Measurements from ENCODE around the gene PLBD2. TPM values are rescaled to one million over a fixed set of nuclear protein-coding genes. Genes with fewer than 3 reads are reported as not detected.

Gene PLBD2
- total RNA-seq, 1 donor from 2014 or later: 54.3 TPM

GRCh38 chr12:113373969-113374368 lies 15.6 kb downstream of the PLBD2 start:
- TF ChIP-seq, protein P1, sequence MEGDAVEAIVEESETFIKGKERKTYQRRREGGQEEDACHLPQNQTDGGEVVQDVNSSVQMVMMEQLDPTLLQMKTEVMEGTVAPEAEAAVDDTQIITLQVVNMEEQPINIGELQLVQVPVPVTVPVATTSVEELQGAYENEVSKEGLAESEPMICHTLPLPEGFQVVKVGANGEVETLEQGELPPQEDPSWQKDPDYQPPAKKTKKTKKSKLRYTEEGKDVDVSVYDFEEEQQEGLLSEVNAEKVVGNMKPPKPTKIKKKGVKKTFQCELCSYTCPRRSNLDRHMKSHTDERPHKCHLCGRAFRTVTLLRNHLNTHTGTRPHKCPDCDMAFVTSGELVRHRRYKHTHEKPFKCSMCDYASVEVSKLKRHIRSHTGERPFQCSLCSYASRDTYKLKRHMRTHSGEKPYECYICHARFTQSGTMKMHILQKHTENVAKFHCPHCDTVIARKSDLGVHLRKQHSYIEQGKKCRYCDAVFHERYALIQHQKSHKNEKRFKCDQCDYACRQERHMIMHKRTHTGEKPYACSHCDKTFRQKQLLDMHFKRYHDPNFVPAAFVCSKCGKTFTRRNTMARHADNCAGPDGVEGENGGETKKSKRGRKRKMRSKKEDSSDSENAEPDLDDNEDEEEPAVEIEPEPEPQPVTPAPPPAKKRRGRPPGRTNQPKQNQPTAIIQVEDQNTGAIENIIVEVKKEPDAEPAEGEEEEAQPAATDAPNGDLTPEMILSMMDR (IDR thresholded peaks at IDR 0.05; ENCODE audit: insufficient read depth, low read length, poor library complexity, severe bottlenecking): no peak
- DNase-seq (ENCODE audit: low read depth): no peak
- Histone ChIP-seq H3K27me3 (ENCODE audit: control insufficient read depth, insufficient read depth, low read length) (no peaks in the 10 kb centered on the region), H3K36me3 (ENCODE audit: control insufficient read depth, insufficient read depth, low read length) (no peaks in the 10 kb centered on the region), H3K4me3 (ENCODE audit: low read depth, low read length) (no peak overlapping the region)

DNA sequence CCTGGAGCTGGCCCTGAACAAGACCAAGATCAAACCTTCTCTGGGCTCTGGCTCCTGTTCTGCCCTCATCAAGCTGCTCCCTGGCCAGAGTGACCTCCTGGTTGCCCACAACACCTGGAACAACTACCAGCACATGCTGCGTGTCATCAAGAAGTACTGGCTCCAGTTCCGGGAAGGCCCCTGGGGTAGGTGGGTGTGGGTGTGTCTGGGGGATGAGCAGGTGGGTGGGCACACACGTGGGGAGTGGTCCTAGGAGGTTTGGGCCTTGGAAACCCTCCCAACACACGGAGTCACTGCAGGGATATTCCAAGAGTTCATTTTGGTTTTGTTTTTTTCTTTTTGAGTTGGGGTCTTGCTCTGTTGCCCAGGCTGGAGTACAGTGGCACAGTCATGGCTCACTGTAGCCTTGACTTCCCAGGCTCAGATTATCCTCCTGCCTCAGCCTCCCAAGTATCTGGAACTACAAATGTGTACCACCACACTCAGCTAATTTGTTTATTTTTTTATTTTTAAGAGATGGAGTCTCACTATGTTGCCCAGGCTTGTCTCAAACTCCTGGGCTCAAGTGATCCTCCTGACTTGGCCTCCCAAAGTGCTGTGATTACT lies 16.5 kb downstream of the PLBD2 start:
- TF ChIP-seq, protein P1 (IDR thresholded peaks at IDR 0.05; ENCODE audit: insufficient read depth, low read length, poor library complexity, severe bottlenecking): no peak
- H3K4me3 ChIP-seq (ENCODE audit: low read depth, low read length): no peak overlapping the region
- no peaks in the 10 kb centered on the region for H3K36me3 ChIP-seq (ENCODE audit: control insufficient read depth, insufficient read depth, low read length)
- DNase-seq (ENCODE audit: low read depth): no peak
- H3K27me3 ChIP-seq (ENCODE audit: control insufficient read depth, insufficient read depth, low read length): no peaks in the 10 kb centered on the region

DNA sequence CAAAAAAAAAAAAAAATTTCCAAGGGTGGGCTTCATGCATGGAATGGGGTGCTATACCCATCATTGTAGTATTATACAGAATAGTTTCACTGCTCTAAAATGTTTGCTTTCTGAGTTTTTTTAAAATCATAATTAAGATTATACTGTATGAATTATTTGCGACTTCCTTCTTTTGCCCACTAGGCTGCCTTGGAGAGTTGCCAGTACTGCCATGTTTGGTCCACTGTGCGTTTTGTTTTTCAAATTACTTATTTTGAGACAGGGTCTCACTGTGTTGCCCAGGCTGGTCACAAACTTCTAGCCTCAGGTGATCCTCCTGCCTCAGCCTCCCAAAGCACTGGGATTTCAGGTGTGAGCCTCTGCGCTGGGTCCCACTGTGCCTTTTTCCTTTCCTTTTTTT lies 19.9 kb downstream of the PLBD2 start:
- no peak for DNase-seq (ENCODE audit: low read depth)
- Histone ChIP-seq H3K4me3 (ENCODE audit: low read depth, low read length) (no peak overlapping the region), H3K27me3 (ENCODE audit: control insufficient read depth, insufficient read depth, low read length) (no peaks in the 10 kb centered on the region), H3K36me3 (ENCODE audit: control insufficient read depth, insufficient read depth, low read length) (no peaks in the 10 kb centered on the region)
- TF ChIP-seq, protein P1 (IDR thresholded peaks at IDR 0.05; ENCODE audit: insufficient read depth, low read length, poor library complexity, severe bottlenecking): no peak

DNA sequence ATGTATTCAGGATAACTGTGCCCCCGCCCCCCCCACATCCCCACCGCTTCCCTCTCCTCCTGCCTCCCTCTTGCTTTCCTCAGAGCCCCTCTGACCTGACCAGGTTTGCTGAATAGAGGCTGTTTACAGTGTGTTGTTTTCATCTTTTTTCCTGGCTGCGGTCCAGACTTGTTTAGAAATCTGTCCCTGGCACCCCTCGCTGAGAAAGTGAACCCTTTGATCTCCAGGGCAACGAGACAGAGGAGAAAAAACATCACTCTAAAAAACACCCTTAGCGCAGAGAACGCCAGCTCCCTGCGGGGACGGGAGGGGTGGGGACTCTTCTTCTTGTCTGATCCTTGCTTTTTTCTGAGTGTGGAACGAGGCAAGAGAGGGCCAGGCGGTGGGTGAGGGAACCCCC lies 22.8 kb downstream of the PLBD2 start:
- TF ChIP-seq, protein P1 (IDR thresholded peaks at IDR 0.05; ENCODE audit: insufficient read depth, low read length, poor library complexity, severe bottlenecking): no peak
- Histone ChIP-seq H3K4me3 (ENCODE audit: low read depth, low read length) (no peak overlapping the region), H3K36me3 (ENCODE audit: control insufficient read depth, insufficient read depth, low read length) (no peaks in the 10 kb centered on the region), H3K27me3 (ENCODE audit: control insufficient read depth, insufficient read depth, low read length) (no peaks in the 10 kb centered on the region)
- DNase-seq (ENCODE audit: low read depth): no peak

- H3K4me3 ChIP-seq (ENCODE audit: low read depth, low read length): no peak overlapping the region
- DNase-seq (ENCODE audit: low read depth): no peak
- H3K36me3 ChIP-seq (ENCODE audit: control insufficient read depth, insufficient read depth, low read length): no peaks in the 10 kb centered on the region
- H3K27me3 ChIP-seq (ENCODE audit: control insufficient read depth, insufficient read depth, low read length): no peaks in the 10 kb centered on the region
- TF ChIP-seq, protein P1 (IDR thresholded peaks at IDR 0.05; ENCODE audit: insufficient read depth, low read length, poor library complexity, severe bottlenecking): no peak
Observed at GRCh38 chr12:113382206-113382605, 23.8 kb downstream of the PLBD2 start.

GRCh38 chr12:113384778-113385177 lies 26.4 kb downstream of the PLBD2 start:
- no peak for DNase-seq (ENCODE audit: low read depth)
- H3K36me3 ChIP-seq (ENCODE audit: control insufficient read depth, insufficient read depth, low read length): no peaks in the 10 kb centered on the region
- H3K27me3 ChIP-seq (ENCODE audit: control insufficient read depth, insufficient read depth, low read length): no peaks in the 10 kb centered on the region
- TF ChIP-seq, protein P1 (IDR thresholded peaks at IDR 0.05; ENCODE audit: insufficient read depth, low read length, poor library complexity, severe bottlenecking): no peak
- no peak overlapping the region for H3K4me3 ChIP-seq (ENCODE audit: low read depth, low read length)
